Retinal pigment epithelial cell (primary cell): ENCODE measurements around the gene OR51L1.
A peak's percentile ranks its signal among the peaks of the same experiment; 100 is the strongest.

Experiments used
- DNase-seq: peaks from one replicate; pipeline ENCODE4 v3.0.0-alpha.2; 2010; ENCODE audit warnings: low read depth
- H3K4me3 ChIP-seq: 2 replicates; pipeline ENCODE4 v1.5.1; 2011; ENCODE audit warnings: mild to moderate bottlenecking, low read length, control low read depth, moderate library complexity
- TF ChIP-seq, protein P1 (sequence below): conservative IDR thresholded peaks from 2 replicates; pipeline ENCODE4 v1.5.1; 2011; ENCODE audit warnings: low read depth, low read length, control low read depth, inconsistent platforms

The OR51L1 gene

DNA sequence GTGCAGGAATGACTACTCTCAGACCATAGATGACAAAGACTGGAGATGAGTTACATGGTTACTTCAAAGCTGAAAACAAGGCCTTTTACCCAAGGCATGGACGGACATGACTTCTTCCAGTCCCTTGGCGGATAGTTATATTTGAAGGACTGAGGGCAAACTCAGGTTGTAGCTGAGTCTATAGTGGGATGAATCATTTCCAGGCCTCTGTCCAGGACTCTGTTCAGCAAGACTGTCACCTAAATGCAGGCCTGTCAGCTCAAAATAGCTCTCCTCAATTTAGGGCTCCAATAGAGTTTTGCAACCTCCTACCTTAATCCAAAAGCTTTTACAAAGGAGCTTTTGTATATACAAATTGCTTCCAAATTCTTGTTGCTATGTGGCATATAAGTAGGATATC is 27.3 kb downstream of the OR51L1 start:
- no peak overlapping the region for H3K4me3 ChIP-seq
- DNase-seq = no peak
- TF ChIP-seq, protein P1, sequence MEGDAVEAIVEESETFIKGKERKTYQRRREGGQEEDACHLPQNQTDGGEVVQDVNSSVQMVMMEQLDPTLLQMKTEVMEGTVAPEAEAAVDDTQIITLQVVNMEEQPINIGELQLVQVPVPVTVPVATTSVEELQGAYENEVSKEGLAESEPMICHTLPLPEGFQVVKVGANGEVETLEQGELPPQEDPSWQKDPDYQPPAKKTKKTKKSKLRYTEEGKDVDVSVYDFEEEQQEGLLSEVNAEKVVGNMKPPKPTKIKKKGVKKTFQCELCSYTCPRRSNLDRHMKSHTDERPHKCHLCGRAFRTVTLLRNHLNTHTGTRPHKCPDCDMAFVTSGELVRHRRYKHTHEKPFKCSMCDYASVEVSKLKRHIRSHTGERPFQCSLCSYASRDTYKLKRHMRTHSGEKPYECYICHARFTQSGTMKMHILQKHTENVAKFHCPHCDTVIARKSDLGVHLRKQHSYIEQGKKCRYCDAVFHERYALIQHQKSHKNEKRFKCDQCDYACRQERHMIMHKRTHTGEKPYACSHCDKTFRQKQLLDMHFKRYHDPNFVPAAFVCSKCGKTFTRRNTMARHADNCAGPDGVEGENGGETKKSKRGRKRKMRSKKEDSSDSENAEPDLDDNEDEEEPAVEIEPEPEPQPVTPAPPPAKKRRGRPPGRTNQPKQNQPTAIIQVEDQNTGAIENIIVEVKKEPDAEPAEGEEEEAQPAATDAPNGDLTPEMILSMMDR = no peak

DNA sequence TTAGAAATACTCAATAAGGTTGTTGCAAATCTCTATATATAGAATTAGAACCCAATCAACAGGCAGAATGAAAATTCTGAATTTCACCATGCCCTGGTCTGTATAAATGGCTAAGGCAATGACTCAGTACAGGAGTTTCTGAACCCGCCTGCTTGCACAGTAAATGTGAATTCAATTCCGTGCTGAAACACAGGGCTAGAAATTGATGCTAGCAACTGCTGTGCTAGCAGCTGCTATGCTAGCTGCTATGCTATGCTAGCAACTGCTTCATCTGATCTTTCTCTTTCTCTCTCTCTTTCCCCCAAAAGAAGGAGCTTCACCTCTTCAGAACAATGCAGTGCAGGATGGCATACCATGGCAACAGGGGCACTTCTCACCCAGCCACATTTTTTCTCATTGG is 42.0 kb downstream of the OR51L1 start:
- no peak overlapping the region for H3K4me3 ChIP-seq
- TF ChIP-seq, protein P1 = no peak
- no peak for DNase-seq

DNA sequence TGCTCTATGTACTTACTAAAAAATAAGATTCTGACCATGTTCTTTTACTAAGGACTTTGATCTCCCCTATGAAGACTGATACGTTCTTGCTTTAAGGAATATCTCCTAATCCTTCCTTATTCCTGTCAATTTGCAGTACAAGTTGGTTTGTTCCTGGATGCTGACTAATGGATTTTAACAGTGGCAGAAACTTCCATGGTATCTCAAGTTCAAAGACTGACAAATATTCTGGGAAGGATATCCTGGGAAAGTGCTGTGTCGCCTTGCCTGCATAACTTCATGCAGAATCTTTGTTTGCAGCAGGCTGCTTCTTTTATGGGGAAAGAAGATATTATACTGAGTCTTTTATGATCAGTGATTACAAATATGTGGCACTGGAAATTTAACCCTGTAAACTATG is 43.3 kb downstream of the OR51L1 start:
- DNase-seq = no peak
- H3K4me3 ChIP-seq = no peak overlapping the region
- TF ChIP-seq, protein P1 = no peak

DNA sequence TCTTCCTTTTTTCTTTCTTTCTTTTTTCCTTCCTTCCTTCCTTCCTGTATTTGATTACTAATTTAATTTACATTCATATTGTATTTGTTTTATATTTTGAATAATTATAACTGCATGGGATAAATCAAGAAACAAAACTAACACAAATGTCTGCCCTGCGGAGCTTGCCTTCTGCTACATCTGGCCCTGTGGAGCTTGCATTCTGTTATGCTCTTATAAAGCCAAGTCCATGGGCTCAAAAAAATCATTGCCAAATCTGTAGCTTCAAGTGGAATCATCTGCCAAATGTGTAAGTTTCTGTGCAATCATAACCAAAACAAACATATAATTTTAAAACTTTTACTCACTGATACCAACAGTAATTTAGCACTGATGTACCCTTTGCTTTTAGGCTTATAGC is 43.7 kb downstream of the OR51L1 start:
- TF ChIP-seq, protein P1 = no peak
- H3K4me3 ChIP-seq = no peak overlapping the region
- DNase-seq = no peak

DNA sequence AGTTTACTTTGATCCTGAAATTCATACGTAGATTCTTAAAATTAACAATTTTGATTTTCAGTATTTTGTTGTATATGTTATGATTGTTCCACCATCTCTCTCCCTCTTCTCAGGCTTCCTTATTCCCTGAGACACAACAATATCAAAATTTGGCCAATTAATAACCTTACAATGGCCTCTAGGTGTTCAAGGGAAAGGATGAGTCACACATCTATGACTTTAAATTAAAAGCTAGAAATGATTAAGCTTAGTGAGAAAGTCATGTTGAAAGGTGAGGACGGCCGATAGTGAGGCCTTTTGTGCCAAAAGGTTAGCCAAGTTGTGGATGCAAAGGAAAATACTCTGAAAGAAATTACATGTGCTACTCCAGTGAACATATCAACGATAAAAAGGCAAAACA is 46.2 kb downstream of the OR51L1 start:
- TF ChIP-seq, protein P1 = no peak
- DNase-seq = no peak

DNA sequence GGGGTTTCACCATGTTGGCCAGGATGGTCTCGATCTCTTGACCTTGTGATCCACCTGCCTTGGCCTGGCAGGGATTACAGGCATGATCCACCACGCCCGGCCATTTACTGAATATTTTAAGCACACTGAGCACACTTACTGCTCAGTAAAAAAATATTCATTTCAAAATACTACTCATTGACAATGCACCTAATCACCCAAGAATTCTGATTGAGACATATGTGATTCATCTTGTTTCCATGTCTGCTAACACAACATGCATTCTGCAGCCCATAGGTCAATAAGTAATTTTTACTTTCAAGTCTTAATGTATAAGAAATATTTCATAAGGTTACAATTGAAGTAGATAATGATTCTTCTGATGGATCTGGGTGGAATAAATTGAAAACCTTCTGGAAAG is 47.4 kb downstream of the OR51L1 start:
- no peak for DNase-seq
- H3K4me3 ChIP-seq = no peak overlapping the region
- TF ChIP-seq, protein P1 = no peak

More for the DNA sequence above, 46.2 kb downstream of the OR51L1 start:
- no peak overlapping the region for H3K4me3 ChIP-seq

DNA sequence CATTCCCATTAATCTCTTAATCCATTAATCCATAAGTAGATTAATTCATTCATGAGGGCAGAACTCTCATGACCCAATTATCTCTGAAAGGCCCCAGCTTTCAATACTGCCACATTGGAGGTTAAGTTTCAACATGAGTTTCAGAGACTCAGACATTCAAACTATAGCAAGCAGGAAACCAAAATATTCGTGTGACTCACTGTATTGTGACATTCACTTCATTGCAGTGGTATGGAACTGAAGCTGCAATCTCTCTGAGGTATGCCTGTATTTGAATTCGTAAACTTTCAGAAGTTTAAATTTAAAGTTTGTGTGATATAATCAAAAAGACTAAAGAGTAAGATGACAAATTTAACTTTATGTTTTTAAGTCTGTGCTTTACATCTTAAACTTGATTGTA is 48.7 kb downstream of the OR51L1 start:
- DNase-seq = peak; percentile 41
- TF ChIP-seq, protein P1 = no peak
- no peak overlapping the region for H3K4me3 ChIP-seq
